Inflammatory macrophage treated with lipopolysaccharide for 1 hour (primary cell): Measurements from ENCODE around the gene ANKH.

Experiments used
- DNase-seq, 2 donors: peaks; one replicate each; pipeline ENCODE4 v3.0.0-alpha.2; 2020 to 2022

ANKH gene

DNA sequence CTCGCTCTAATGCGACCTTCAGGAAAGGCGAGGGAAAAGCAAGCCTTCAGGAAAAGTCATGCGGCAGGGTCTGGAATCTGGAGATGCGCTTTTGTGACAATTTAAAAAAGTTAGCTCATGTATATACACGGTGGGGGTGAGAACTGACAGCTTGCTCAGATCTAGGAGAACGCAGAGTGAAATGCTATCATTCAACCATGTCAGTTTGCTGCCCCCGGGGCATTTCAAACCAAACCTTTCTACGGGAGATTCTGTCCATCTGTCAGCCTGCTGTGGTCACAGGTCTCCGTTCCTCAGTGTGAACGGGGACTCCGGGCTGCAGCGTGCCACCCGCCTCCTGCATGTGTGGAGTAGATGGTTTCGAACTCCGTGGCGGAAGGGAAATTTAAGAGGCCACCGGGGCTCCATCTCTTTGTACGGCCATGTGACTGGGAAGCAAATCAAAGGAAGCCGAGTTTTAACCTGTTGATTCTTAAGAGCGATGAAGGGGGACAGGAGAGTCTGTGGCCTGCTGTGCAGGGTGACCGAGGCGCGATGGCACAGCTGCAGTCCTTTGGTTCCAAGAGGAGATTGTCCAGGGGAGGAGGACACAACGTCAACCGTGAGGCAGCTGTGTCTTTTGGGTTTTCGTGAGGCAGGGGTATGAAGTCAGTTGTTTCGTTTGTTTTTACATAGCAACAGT is 161.1 kb downstream of the ANKH start:
- DNase-seq, result no peak

GRCh38 chr5:14708551-14708950 is 163.0 kb downstream of the ANKH start:
- no peak for DNase-seq

- no peak for DNase-seq
Observed at GRCh38 chr5:14707811-14708390, 163.7 kb downstream of the ANKH start.

GRCh38 chr5:14706615-14707021 is 165.0 kb downstream of the ANKH start:
- DNase-seq, result peak; percentile 44 to 67

DNA sequence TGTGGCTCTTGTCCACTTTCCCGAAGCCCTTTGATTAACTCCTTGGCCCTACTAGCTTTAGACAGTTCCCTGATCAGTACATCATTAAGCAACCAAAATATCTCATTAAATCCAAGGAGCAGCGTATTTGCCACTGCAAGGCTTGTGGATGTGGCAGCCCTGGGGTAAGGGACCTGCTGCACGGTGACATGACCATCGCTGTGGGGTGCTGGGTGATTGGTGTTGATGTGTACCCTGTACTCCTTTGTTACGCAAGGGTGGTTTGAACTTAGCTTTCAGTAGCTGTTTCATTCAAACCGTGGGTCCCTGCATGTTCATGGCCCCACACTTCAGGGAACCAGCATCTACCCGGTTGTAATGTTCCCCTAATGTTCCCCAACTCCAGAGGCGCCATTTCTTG is 166.0 kb downstream of the ANKH start:
- no peak for DNase-seq

DNA sequence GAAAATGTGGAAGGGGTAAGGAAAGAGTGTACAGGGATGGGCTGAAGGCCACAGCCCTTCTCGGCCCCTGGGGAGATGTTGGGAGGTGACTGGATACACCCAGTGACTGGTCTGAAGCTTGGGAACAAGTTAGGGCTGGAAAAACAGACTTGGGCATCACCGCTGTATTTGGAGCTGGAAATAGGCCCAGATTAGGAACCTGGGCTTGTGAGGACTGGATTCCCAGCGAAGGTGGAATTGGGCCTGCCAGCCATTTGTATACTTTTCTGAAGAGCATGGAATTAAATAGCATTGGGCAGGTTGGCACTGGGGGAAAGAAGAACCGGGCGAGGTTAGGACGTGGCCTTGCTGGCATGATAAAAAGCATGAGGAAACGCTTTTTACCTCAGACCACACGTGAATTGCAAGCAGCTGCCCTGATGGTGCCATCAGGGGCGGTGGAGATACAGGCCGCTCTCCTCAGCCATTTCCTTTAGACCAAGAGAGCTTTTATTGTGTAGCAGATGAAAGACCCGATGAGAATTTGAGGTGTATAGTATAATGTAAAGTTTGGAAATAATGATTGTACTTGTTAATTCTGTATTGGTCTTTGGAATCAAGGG is 169.2 kb downstream of the ANKH start:
- DNase-seq, result no peak

DNA sequence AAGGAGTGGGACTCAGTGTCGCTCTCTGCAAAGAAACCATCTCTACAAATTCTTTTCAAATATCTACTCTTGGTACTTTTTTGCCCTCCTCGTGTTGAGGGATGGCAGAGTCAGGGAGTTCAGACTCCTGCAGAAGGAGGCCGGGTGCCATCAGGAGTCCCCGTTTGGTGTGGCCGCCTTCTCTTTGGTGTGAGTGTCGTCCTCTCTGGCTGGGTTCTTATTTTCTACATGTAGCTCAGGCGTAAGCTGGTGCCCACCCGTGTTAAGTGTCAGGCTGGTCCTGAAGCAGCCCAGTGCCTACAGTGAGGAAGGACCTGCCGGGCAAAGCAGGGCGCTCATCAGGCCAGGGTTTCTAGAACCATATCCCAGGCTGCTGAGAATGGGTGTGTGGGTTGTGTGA is 170.0 kb downstream of the ANKH start:
- no peak for DNase-seq

- DNase-seq, result peak; percentile 56 to 57
Observed at GRCh38 chr5:14700478-14701436, 170.8 kb downstream of the ANKH start.

DNA sequence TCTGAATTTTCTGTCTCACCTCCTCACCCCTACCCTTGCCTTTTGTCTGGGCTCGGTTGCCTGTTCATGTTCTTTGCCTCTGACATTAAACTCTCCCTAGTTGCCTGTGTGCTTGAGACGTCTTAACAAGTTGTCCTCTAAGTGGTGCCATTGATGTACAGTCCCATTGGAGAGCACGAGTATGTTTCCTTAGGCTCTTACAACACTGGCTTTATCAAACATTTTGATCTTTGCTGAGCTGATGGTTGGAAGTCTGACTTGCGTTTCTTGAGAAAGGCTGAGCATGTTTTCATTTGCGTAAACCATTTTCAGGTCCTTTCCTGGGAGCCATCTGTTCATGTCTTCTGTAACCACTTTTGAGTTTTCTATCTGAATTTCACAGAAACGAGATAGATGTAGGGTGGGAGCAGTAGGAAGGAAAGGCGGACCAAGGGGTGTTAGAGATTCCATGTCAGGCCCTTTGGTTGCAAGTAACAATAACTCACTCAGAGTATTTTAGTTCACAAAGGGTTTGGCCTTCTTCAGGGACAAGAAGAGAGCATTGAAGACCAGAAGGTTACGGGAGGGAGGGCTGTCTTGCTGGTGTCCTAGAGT is 171.7 kb downstream of the ANKH start:
- DNase-seq, result no peak

- no peak for DNase-seq
Observed at GRCh38 chr5:14699159-14699558, 172.4 kb downstream of the ANKH start.

GRCh38 chr5:14698495-14698894 is 173.1 kb downstream of the ANKH start:
- no peak for DNase-seq

DNA sequence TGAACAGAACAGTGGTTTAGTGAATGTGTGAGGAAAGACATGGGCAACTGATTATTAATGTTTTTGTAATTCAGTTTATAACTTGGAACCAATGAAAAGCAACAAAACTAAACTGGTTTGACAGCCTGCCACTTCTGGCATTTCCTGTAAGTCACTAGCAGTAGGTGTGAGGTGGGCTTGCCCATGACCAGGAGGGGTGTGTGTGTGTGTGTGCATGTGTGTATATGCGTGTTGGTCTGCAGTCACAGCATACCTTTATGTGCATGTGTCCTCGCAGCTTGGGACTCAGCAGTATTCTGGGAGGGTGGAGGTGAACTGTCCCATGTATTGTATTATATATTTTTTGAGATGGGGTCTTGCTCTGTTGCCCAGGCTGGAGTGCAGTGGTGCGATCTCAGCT is 174.7 kb downstream of the ANKH start:
- no peak for DNase-seq

- no peak for DNase-seq
Observed at GRCh38 chr5:14696057-14696456, 175.5 kb downstream of the ANKH start.

GRCh38 chr5:14695152-14695551 is 176.4 kb downstream of the ANKH start:
- DNase-seq, result no peak

DNA sequence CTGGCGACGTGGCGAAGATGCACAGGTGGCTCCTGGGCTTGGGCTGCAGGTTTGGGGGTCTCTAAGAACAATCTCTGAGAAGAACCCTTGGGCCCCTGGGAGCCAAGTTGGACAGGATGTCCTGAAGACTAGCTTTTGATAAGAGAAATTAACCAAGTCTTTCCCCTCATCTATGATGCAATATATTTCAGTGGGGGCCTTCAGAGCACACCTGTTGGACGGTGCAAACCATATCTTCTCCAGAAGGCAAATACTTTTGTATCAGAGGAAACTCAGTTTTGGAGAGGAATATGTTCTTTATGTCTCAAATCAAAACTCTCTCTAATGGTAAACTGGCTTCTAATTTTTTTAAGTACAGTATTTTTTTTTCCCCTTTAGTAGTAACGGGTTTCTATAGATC is 178.5 kb downstream of the ANKH start:
- no peak for DNase-seq

DNA sequence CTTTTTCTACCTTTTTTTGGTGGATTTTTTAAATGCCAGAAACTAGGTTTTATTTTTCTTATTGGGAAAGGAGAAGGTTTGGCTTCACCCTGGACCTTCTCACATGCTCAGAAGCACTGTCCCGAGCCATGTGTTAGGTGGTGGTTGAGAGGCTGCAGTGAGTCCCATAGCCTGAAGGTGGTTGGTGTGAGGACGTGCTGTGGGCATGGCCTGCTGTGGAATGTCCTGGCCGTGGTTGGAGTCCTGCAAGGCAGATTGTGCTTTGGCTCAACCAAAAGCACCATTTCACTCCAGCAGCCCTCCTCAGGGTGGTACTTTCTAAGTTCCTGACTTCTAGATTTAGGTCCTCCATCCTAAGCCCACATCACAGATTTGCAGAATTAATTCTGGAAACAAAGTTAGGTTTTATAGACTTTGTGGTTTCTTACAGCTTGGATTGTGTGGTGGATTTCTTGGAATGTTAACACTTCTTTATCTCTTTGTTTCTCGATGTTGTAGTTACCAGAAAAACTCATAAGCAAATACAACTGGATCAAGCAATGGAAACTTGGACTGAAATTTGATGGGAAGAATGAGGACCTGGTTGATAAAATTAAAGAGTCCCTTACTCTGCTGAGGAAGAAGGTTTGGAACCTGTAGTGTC is 184.4 kb downstream of the ANKH start:
- no peak for DNase-seq

- DNase-seq, result no peak
Observed at GRCh38 chr5:14686517-14686916, 185.1 kb downstream of the ANKH start.

DNA sequence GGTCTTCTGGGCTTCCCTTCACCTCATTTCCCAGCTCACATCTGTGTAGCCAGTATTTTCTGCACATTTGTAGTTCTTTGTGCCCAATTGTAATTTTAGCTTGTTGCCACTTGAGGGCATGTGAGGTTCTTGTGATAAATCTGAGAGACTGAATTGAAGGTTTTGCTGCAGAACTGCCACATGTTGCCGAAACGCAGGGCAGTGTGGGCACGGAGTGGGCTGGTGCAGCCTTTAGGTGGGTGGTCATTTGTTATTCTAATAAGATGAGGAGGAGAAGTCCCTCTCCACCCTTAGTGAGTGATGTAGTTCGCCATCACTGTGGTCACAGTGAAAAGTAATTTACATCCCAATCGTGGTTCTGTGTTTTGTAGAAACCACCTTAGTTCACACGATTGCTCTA is 185.8 kb downstream of the ANKH start:
- DNase-seq, result peak; percentile 55 to 85

GRCh38 chr5:14684757-14685156 is 186.8 kb downstream of the ANKH start:
- no peak for DNase-seq

DNA sequence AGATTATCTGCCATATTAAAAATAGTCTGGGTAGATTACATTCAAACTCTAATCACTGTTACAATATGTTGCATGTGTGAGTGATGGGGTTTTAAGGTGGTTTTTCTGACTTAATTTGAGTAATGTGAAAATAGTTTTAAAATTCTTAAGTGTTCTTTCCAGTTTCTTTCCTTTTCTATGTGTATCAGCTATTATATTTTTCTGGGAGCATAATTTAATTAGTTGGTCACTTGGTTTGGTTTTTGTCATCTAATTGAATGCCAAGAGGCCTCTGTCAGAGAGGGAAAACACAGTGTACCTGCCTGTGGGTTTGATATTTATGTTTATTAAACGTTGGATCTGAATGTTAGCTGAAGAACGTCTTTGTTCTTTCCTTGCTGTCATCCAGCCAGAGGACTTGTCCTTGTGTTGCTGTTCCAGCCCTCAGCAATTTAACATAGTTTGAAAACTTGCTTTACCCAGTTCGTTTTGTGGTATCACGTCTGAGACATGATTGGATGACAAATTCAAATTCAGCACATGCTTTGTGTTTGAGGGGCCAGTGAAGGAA is 187.6 kb downstream of the ANKH start:
- no peak for DNase-seq

GRCh38 chr5:14681236-14681752 is 190.3 kb downstream of the ANKH start:
- DNase-seq, result no peak

DNA sequence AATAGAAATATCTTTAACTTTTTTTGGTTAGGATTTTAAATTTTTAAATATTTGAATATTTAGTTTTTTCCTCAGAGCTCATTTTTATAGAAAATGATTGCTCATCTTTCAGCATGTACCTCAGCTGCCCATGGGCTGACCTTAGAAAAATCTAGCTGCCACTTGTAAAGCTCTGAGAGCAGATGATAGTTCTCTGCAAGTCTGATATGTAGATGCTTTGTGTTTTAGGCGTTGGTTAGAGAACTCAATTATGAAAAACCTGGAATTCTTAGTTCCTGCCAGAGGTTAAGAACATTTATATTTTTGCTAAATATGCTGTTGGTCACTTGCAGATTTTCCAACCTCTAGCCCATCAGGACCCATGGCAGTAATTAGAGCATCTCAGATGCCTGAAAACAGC is 192.0 kb downstream of the ANKH start:
- DNase-seq, result no peak
